Fibroblast of lung (primary cell): ENCODE measurements around the gene SLC35C1.

Experiments used
- EZH2 ChIP-seq: IDR thresholded peaks from 2 replicates; pipeline ENCODE4 v1.5.1; 2012; ENCODE audit warnings: low read length, control low read depth, mild to moderate bottlenecking; ENCODE audit errors: missing control alignments
- TF ChIP-seq, protein P1 (sequence below), 2 donors: IDR thresholded peaks in 1 of 2; conservative IDR thresholded peaks in 1 of 2; 1 replicate in 1 of 2; 2 replicates in 1 of 2; pipeline ENCODE4 v1.5.1; 2011 to 2012; ENCODE audit warnings: low read length in 2 of 2, control low read depth in 1 of 2, inconsistent platforms in 1 of 2, low read depth in 1 of 2, mild to moderate bottlenecking in 1 of 2

GRCh38 chr11:45850446-45850845, 45.5 kb downstream of the SLC35C1 start:
- TF ChIP-seq, protein P1, sequence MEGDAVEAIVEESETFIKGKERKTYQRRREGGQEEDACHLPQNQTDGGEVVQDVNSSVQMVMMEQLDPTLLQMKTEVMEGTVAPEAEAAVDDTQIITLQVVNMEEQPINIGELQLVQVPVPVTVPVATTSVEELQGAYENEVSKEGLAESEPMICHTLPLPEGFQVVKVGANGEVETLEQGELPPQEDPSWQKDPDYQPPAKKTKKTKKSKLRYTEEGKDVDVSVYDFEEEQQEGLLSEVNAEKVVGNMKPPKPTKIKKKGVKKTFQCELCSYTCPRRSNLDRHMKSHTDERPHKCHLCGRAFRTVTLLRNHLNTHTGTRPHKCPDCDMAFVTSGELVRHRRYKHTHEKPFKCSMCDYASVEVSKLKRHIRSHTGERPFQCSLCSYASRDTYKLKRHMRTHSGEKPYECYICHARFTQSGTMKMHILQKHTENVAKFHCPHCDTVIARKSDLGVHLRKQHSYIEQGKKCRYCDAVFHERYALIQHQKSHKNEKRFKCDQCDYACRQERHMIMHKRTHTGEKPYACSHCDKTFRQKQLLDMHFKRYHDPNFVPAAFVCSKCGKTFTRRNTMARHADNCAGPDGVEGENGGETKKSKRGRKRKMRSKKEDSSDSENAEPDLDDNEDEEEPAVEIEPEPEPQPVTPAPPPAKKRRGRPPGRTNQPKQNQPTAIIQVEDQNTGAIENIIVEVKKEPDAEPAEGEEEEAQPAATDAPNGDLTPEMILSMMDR (conservative IDR thresholded peaks at IDR 0.05 in 1 of 2, IDR thresholded peaks at IDR 0.05 in 1 of 2; ENCODE audit: low read depth in 1 of 2, low read length in 2 of 2), result no peak
- TF ChIP-seq EZH2, result no peak
